H9 (cell line): ENCODE measurements around the gene CFAP97D1. TPM values are rescaled to one million over a fixed set of nuclear protein-coding genes. Genes with fewer than 3 reads are reported as not detected.

Experiments used
- DNase-seq: peaks from one replicate; pipeline ENCODE4 v3.0.0-alpha.2; 2017
- H2AFZ ChIP-seq: one replicate; pipeline ENCODE4 v1.6.1; 2013; ENCODE audit warnings: mild to moderate bottlenecking, low read length, control low read depth, moderate library complexity
- H2AK5ac ChIP-seq: 2 replicates; pipeline ENCODE4 v1.6.1; 2013; ENCODE audit warnings: low read length, control low read depth, mixed read lengths; ENCODE audit not compliant: insufficient read length
- H2BK120ac ChIP-seq: one replicate; pipeline ENCODE4 v1.6.1; 2013; ENCODE audit warnings: low read depth, mild to moderate bottlenecking, low read length, control low read depth, inconsistent platforms; ENCODE audit not compliant: poor library complexity, severe bottlenecking
- H2BK12ac ChIP-seq: 2 replicates; pipeline ENCODE4 v1.6.1; 2013; ENCODE audit warnings: low read length, control low read depth, mixed read lengths, low read depth; ENCODE audit not compliant: insufficient read length
- H2BK15ac ChIP-seq: 2 replicates; pipeline ENCODE4 v1.6.1; 2013; ENCODE audit warnings: low read depth, low read length, control low read depth
- H2BK20ac ChIP-seq: one replicate; pipeline ENCODE4 v1.6.1; 2013; ENCODE audit warnings: low read depth, mild to moderate bottlenecking, low read length, control low read depth, inconsistent platforms; ENCODE audit not compliant: poor library complexity, severe bottlenecking
- H2BK5ac ChIP-seq: 2 replicates; pipeline ENCODE4 v1.6.1; 2013; ENCODE audit warnings: low read length, control low read depth, mixed read lengths; ENCODE audit not compliant: insufficient read length
- H3K14ac ChIP-seq: 2 replicates; pipeline ENCODE4 v1.6.1; 2013; ENCODE audit warnings: low read length, control low read depth; ENCODE audit not compliant: insufficient read depth
- H3K18ac ChIP-seq: 2 replicates; pipeline ENCODE4 v1.6.1; 2013; ENCODE audit warnings: low read depth, mild to moderate bottlenecking, mixed read lengths, low read length, control low read depth; ENCODE audit not compliant: insufficient read length
- H3K23ac ChIP-seq: 2 replicates; pipeline ENCODE4 v1.6.1; 2013; ENCODE audit warnings: low read length, control low read depth, mixed read lengths, low read depth; ENCODE audit not compliant: insufficient read length
- H3K23me2 ChIP-seq: 2 replicates; pipeline ENCODE4 v1.6.1; 2013; ENCODE audit warnings: low read depth, mild to moderate bottlenecking, mixed read lengths, low read length, control low read depth; ENCODE audit not compliant: insufficient read length, poor library complexity, severe bottlenecking
- H3K27ac ChIP-seq: 2 replicates; pipeline ENCODE4 v1.5.1; 2013; ENCODE audit warnings: low read length, control low read depth, mixed read lengths, low read depth; ENCODE audit not compliant: insufficient read length
- H3K27me3 ChIP-seq: 2 replicates; pipeline ENCODE4 v1.6.1; 2013; ENCODE audit warnings: low read length, control low read depth, inconsistent platforms; ENCODE audit not compliant: insufficient read depth
- H3K4ac ChIP-seq: 2 replicates; pipeline ENCODE4 v1.6.1; 2013; ENCODE audit warnings: low read depth, mild to moderate bottlenecking, control low read depth, inconsistent platforms, low read length, moderate library complexity
- H3K4me1 ChIP-seq: 2 replicates; pipeline ENCODE4 v1.6.1; 2013; ENCODE audit warnings: low read length, control low read depth, inconsistent platforms; ENCODE audit not compliant: insufficient read depth
- H3K4me2 ChIP-seq: 2 replicates; pipeline ENCODE4 v1.6.1; 2013; ENCODE audit warnings: low read length, control low read depth, mixed read lengths; ENCODE audit not compliant: insufficient read length, insufficient read depth
- H3K56ac ChIP-seq: 2 replicates; pipeline ENCODE4 v1.6.1; 2013; ENCODE audit warnings: low read depth, mild to moderate bottlenecking, mixed read lengths, low read length, control low read depth; ENCODE audit not compliant: insufficient read length
- H3K79me1 ChIP-seq: 2 replicates; pipeline ENCODE4 v1.6.1; 2013; ENCODE audit warnings: low read depth, mild to moderate bottlenecking, moderate library complexity, low read length, control low read depth, inconsistent platforms; ENCODE audit not compliant: insufficient read depth, poor library complexity, severe bottlenecking
- H3K79me2 ChIP-seq: 2 replicates; pipeline ENCODE4 v1.6.1; 2013; ENCODE audit warnings: low read length, control low read depth, inconsistent platforms; ENCODE audit not compliant: insufficient read depth
- H3K9ac ChIP-seq: 2 replicates; pipeline ENCODE4 v1.6.1; 2013; ENCODE audit warnings: low read length, control low read depth, mixed read lengths; ENCODE audit not compliant: insufficient read length; ENCODE audit errors: extremely low read depth
- H3K9me3 ChIP-seq: one replicate; pipeline ENCODE4 v1.6.1; 2013; ENCODE audit warnings: low read depth, low read length, inconsistent platforms; ENCODE audit not compliant: control insufficient read depth
- H3T11ph ChIP-seq: one replicate; pipeline ENCODE4 v1.6.1; 2013; ENCODE audit warnings: mild to moderate bottlenecking, low read length, control low read depth, inconsistent platforms
- H4K20me1 ChIP-seq: one replicate; pipeline ENCODE4 v1.6.1; 2013; ENCODE audit not compliant: control insufficient read depth, insufficient read length, insufficient read depth
- H4K5ac ChIP-seq: 2 replicates; pipeline ENCODE4 v1.6.1; 2013; ENCODE audit warnings: low read depth, mild to moderate bottlenecking, mixed read lengths, low read length, control low read depth; ENCODE audit not compliant: insufficient read length
- H4K8ac ChIP-seq: replicated peaks from 2 replicates; pipeline ENCODE4 v1.6.1; 2013; ENCODE audit warnings: low read length, control low read depth, mixed read lengths, low read depth; ENCODE audit not compliant: insufficient read length
- H4K91ac ChIP-seq: 2 replicates; pipeline ENCODE4 v1.6.1; 2013; ENCODE audit warnings: low read depth, mild to moderate bottlenecking, moderate library complexity, mixed read lengths, low read length, control low read depth; ENCODE audit not compliant: insufficient read length
- H3K27ac Mint-ChIP-seq, 3 experiments: 2 replicates in 2 of 3; 3 replicates in 1 of 3; pipeline ENCODE4 v1.8.0; 2020 to 2021; ENCODE audit warnings: mixed read lengths in 3 of 3, mild to moderate bottlenecking in 1 of 3, moderate library complexity in 1 of 3
- H3K27me3 Mint-ChIP-seq: 2 replicates; pipeline ENCODE4 v1.8.0; 2021; ENCODE audit warnings: low read depth, mild to moderate bottlenecking, moderate library complexity, mixed read lengths
- H3K36me3 Mint-ChIP-seq, 3 experiments: 2 replicates in 2 of 3; 3 replicates in 1 of 3; pipeline ENCODE4 v1.8.0; 2020 to 2021; ENCODE audit warnings: low read depth in 3 of 3, mixed read lengths in 3 of 3; ENCODE audit not compliant: insufficient read depth in 1 of 3
- H3K4me1 Mint-ChIP-seq, 2 experiments: 2 replicates each; pipeline ENCODE4 v1.8.0; 2020; ENCODE audit warnings: mixed read lengths in 2 of 2
- H3K4me3 Mint-ChIP-seq, 2 experiments: 2 replicates in 1 of 2; 3 replicates in 1 of 2; pipeline ENCODE4 v1.8.0; 2020 to 2021; ENCODE audit warnings: mild to moderate bottlenecking in 2 of 2, mixed read lengths in 2 of 2, moderate library complexity in 1 of 2
- H3K9me3 Mint-ChIP-seq, 2 experiments: 2 replicates in 1 of 2; 3 replicates in 1 of 2; pipeline ENCODE4 v1.8.0; 2020; ENCODE audit warnings: mild to moderate bottlenecking in 2 of 2, mixed read lengths in 2 of 2, moderate library complexity in 1 of 2
- WGBS: extraction: QIAGEN DNeasy Blood & Tissue Kit; methylation state at CpG from one replicate; pipeline ENCODE4 v1.1.7; 2013; ENCODE audit warnings: missing lambda C conversion rate, low lambda C conversion rate, mixed read lengths; ENCODE audit not compliant: insufficient read length; ENCODE audit errors: extremely low coverage; 5-methylcytosine and 5-hydroxymethylcytosine counted together
- total RNA-seq: library from RNA; stranded (reverse); gene quantifications from 2 replicates; pipeline ENCODE4 v1.2.1, GENCODE V29; 2021
- TF ChIP-seq, protein P1 (sequence below): fragments of 200-600 bp; sonication (generic); conservative IDR thresholded peaks from 3 replicates; pipeline ENCODE4 v1.8.0; 2021; ENCODE audit warnings: antibody characterized with exemption, mild to moderate bottlenecking

CFAP97D1 gene
- total RNA-seq, 1 experiment from 2014 or later = not detected

DNA sequence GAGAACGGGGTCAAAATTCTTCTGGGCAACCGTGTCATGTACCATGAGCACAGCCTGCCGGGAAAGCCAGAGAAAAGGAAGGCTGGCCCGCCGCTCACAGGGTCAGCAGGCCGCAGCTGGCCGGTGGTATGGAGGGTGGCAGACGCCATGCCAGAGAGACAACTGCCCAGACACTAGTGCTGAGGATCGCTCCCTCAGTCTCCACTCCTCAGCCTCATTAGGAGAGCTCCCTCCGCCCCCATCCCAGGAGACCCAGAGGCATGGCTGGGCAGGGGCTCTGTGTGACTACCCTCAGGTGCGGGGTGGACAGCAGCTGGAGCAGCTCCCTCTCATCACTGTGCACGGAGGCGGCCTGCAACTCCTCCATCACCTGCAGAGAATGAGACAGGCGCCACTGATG lies 49.5 kb downstream of the CFAP97D1 start:
- no peak overlapping the region for H4K8ac ChIP-seq
- no peak overlapping the region for H4K91ac ChIP-seq
- no peak overlapping the region for H2BK120ac ChIP-seq
- H3K14ac ChIP-seq = no peak overlapping the region
- H4K20me1 ChIP-seq = no peaks in the 10 kb centered on the region
- H3K9ac ChIP-seq = no peak overlapping the region
- H3K79me2 ChIP-seq = no peaks in the 10 kb centered on the region
- no peaks in the 10 kb centered on the region for H3K79me1 ChIP-seq
- no peak overlapping the region for H2BK15ac ChIP-seq
- no peak overlapping the region for H3K27ac ChIP-seq
- no peak overlapping the region for H2BK12ac ChIP-seq
- Mint-ChIP-seq H3K4me3 (no peak overlapping the region), H3K27ac (no peak overlapping the region), H3K27me3 (peaks cover 30% of the 10 kb centered on the region), H3K4me1 (peaks cover 16 to 23% of the 10 kb centered on the region in 2 experiments), H3K36me3 (peaks cover 8 to 30% (median 12%) of the 10 kb centered on the region in 3 experiments), H3K9me3 (peaks cover 11 to 14% of the 10 kb centered on the region in 2 experiments)
- H3K56ac ChIP-seq = no peak overlapping the region
- no peaks in the 10 kb centered on the region for H3K4me1 ChIP-seq
- H3K23ac ChIP-seq = no peak overlapping the region
- DNase-seq = no peak
- H2AFZ ChIP-seq = no peak overlapping the region
- H2BK20ac ChIP-seq = no peak overlapping the region
- H2BK5ac ChIP-seq = no peak overlapping the region
- peaks cover 4% of the 10 kb centered on the region for H3K23me2 ChIP-seq
- H3K4me2 ChIP-seq = no peak overlapping the region
- H4K5ac ChIP-seq = no peak overlapping the region
- TF ChIP-seq, protein P1, sequence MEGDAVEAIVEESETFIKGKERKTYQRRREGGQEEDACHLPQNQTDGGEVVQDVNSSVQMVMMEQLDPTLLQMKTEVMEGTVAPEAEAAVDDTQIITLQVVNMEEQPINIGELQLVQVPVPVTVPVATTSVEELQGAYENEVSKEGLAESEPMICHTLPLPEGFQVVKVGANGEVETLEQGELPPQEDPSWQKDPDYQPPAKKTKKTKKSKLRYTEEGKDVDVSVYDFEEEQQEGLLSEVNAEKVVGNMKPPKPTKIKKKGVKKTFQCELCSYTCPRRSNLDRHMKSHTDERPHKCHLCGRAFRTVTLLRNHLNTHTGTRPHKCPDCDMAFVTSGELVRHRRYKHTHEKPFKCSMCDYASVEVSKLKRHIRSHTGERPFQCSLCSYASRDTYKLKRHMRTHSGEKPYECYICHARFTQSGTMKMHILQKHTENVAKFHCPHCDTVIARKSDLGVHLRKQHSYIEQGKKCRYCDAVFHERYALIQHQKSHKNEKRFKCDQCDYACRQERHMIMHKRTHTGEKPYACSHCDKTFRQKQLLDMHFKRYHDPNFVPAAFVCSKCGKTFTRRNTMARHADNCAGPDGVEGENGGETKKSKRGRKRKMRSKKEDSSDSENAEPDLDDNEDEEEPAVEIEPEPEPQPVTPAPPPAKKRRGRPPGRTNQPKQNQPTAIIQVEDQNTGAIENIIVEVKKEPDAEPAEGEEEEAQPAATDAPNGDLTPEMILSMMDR = no peak
- no peak overlapping the region for H3K18ac ChIP-seq
- no peak overlapping the region for H2AK5ac ChIP-seq
- H3T11ph ChIP-seq = no peak overlapping the region
- H3K4ac ChIP-seq = no peak overlapping the region
- no CpG with 5 or more reads among the region's 14 CpGs for WGBS
- H3K9me3 ChIP-seq = no peaks in the 10 kb centered on the region
- peaks cover 6% of the 10 kb centered on the region; the same call in 1 of the 2 replicates for H3K27me3 ChIP-seq
